Smooth muscle cell of the brain vasculature (primary cell): ENCODE data around the gene UBE2O.
"Not testable (repeated sequence)": the region's sequence is repeated elsewhere in the genome, so short reads cannot be mapped to it uniquely, and the experiment has no call there.

Source experiments
- DNase-seq: peaks from one replicate; pipeline ENCODE4 v3.0.0-alpha.2; 2012; ENCODE audit warnings: low read depth, low spot score

The UBE2O gene

GRCh38 chr17:76376318-76377133 lies 76.4 kb downstream of the UBE2O start:
- no peak for DNase-seq

- no peak for DNase-seq
These were observed 81.0 kb downstream of the UBE2O start for GRCh38 chr17:76371656-76372628.

- no peak for DNase-seq
These were observed 82.5 kb downstream of the UBE2O start for GRCh38 chr17:76370261-76370993.

GRCh38 chr17:76369804-76370203 lies 83.1 kb downstream of the UBE2O start:
- DNase-seq = no peak

- no peak for DNase-seq
These were observed 83.6 kb downstream of the UBE2O start for GRCh38 chr17:76369379-76369778.

- no peak for DNase-seq
These were observed 84.4 kb downstream of the UBE2O start for GRCh38 chr17:76368545-76368944.

- DNase-seq = no peak
These were observed 85.3 kb downstream of the UBE2O start for GRCh38 chr17:76367642-76368041.

- no peak for DNase-seq
These were observed 86.7 kb downstream of the UBE2O start for GRCh38 chr17:76366247-76366646.

GRCh38 chr17:76365256-76365903 lies 87.6 kb downstream of the UBE2O start:
- no peak for DNase-seq

GRCh38 chr17:76363107-76363842 lies 89.7 kb downstream of the UBE2O start:
- no peak for DNase-seq

GRCh38 chr17:76360461-76360860 lies 92.5 kb downstream of the UBE2O start:
- no peak for DNase-seq

GRCh38 chr17:76359776-76360175 lies 93.2 kb downstream of the UBE2O start:
- not testable (repeated sequence) for DNase-seq

GRCh38 chr17:76359375-76359774 lies 93.6 kb downstream of the UBE2O start:
- DNase-seq = no peak

- DNase-seq = no peak
These were observed 95.3 kb downstream of the UBE2O start for GRCh38 chr17:76357597-76358158.

- no peak for DNase-seq
These were observed 96.0 kb downstream of the UBE2O start for GRCh38 chr17:76356803-76357456.

GRCh38 chr17:76354747-76355310 lies 98.1 kb downstream of the UBE2O start:
- DNase-seq = no peak

- no peak for DNase-seq
These were observed 98.6 kb downstream of the UBE2O start for GRCh38 chr17:76354317-76354729.

- DNase-seq = peak; percentile 83
These were observed 99.2 kb downstream of the UBE2O start, which contains the start of gene PRPSAP1 for GRCh38 chr17:76353599-76354316. Gene PRPSAP1 (minus strand): TSS chr17:76353916. CDS start chr17:76353703, 213 bp downstream.
